WTC11 (cell line): ENCODE data around the gene FANCC. TPM values are rescaled to one million over a fixed set of nuclear protein-coding genes. Genes with fewer than 3 reads are reported as not detected.

Source experiments
- ATAC-seq: fragments of 200-7000 bp; cut with Tn5 transposase; 2 replicates; pipeline ENCODE4 v1.10.0; 2021; ENCODE audit warnings: mild to moderate bottlenecking, moderate library complexity
- CTCF ChIA-PET: fragments of 300-600 bp; sonication (Branson Sonifier 250); formaldehyde crosslinking; loops from one replicate; lab custom pipeline; 2021; ENCODE audit warnings: antibody characterized with exemption; lab: Charles Lee
- POLR2A ChIA-PET: fragments of 350-600 bp; sonication (Branson Sonifier 250); formaldehyde crosslinking; loops from one replicate; lab custom pipeline; 2021; ENCODE audit warnings: antibody characterized with exemption; lab: Charles Lee
- DNase-seq: peaks from one replicate; pipeline ENCODE4 v3.0.0; 2021; ENCODE audit warnings: low spot score
- H3K27ac Mint-ChIP-seq: 2 replicates; pipeline ENCODE4 v1.8.0; 2021; ENCODE audit warnings: mixed read lengths
- H3K27me3 Mint-ChIP-seq: 2 replicates; pipeline ENCODE4 v1.8.0; 2021; ENCODE audit warnings: low read depth, mild to moderate bottlenecking, moderate library complexity, mixed read lengths
- H3K36me3 Mint-ChIP-seq: 2 replicates; pipeline ENCODE4 v1.8.0; 2021; ENCODE audit warnings: mixed read lengths
- H3K4me1 Mint-ChIP-seq: 2 replicates; pipeline ENCODE4 v1.8.0; 2022; ENCODE audit warnings: mixed read lengths
- H3K4me3 Mint-ChIP-seq: 2 replicates; pipeline ENCODE4 v1.8.0; 2021; ENCODE audit warnings: mild to moderate bottlenecking, moderate library complexity, mixed read lengths
- H3K9me3 Mint-ChIP-seq: 2 replicates; pipeline ENCODE4 v1.8.0; 2021; ENCODE audit warnings: mixed read lengths
- CBFB ChIP-seq: sonication (generic); formaldehyde crosslinking; IDR thresholded peaks from 2 replicates; pipeline ENCODE4 v1.8.1; 2022; ENCODE audit warnings: mild to moderate bottlenecking, low read depth, missing genetic modification reagents
- CREM ChIP-seq: sonication (generic); formaldehyde crosslinking; IDR thresholded peaks from 2 replicates; pipeline ENCODE4 v1.8.1; 2022; ENCODE audit warnings: mild to moderate bottlenecking, missing genetic modification reagents, moderate library complexity
- CTCF ChIP-seq: fragments of 200-600 bp; IDR thresholded peaks from 2 replicates; pipeline ENCODE4 v1.8.0; 2022; ENCODE audit warnings: antibody characterized with exemption
- ERG ChIP-seq: fragments of 250-450 bp; sonication (Bioruptor Pico); IDR thresholded peaks from 2 replicates; pipeline ENCODE4 v1.8.0; 2021; ENCODE audit warnings: mild to moderate bottlenecking
- ESRRA ChIP-seq: sonication (generic); formaldehyde crosslinking; IDR thresholded peaks from 2 replicates; pipeline ENCODE4 v1.8.1; 2022; ENCODE audit warnings: mild to moderate bottlenecking, missing genetic modification reagents, borderline replicate concordance
- ETV6 ChIP-seq: sonication (generic); formaldehyde crosslinking; IDR thresholded peaks from 2 replicates; pipeline ENCODE4 v1.8.1; 2022; ENCODE audit warnings: mild to moderate bottlenecking, missing genetic modification reagents
- FOXK1 ChIP-seq: sonication (generic); formaldehyde crosslinking; IDR thresholded peaks from 2 replicates; pipeline ENCODE4 v1.8.0; 2022; ENCODE audit warnings: mild to moderate bottlenecking, moderate library complexity, missing genetic modification reagents
- MAX ChIP-seq: sonication (generic); formaldehyde crosslinking; IDR thresholded peaks from 2 replicates; pipeline ENCODE4 v1.8.0; 2022; ENCODE audit warnings: mild to moderate bottlenecking, missing genetic modification reagents
- PREB ChIP-seq: sonication (generic); formaldehyde crosslinking; IDR thresholded peaks from 2 replicates; pipeline ENCODE4 v1.8.1; 2022; ENCODE audit warnings: mild to moderate bottlenecking, missing genetic modification reagents, moderate library complexity, borderline replicate concordance
- TEAD1 ChIP-seq: sonication (generic); formaldehyde crosslinking; IDR thresholded peaks from 2 replicates; pipeline ENCODE4 v1.8.0; 2022; ENCODE audit warnings: mild to moderate bottlenecking, missing genetic modification reagents
- ZBTB21 ChIP-seq: sonication (generic); formaldehyde crosslinking; IDR thresholded peaks from 2 replicates; pipeline ENCODE4 v1.8.1; 2023; ENCODE audit warnings: mild to moderate bottlenecking, missing genetic modification reagents, borderline replicate concordance
- ZNF121 ChIP-seq: sonication (generic); formaldehyde crosslinking; IDR thresholded peaks from 2 replicates; pipeline ENCODE4 v1.8.0; 2023; ENCODE audit warnings: missing genetic modification reagents
- ZNF416 ChIP-seq: fragments of 250-450 bp; sonication (Bioruptor Pico); IDR thresholded peaks from 2 replicates; pipeline ENCODE4 v1.9.0; 2021; ENCODE audit warnings: mild to moderate bottlenecking, inconsistent platforms
- total RNA-seq: library from RNA; stranded (reverse); gene quantifications from 3 replicates; pipeline ENCODE4 v1.2.3, GENCODE V29; 2021
- TF ChIP-seq, protein P1 (sequence below): sonication (generic); formaldehyde crosslinking; IDR thresholded peaks from 2 replicates; pipeline ENCODE4 v1.8.0; 2022; ENCODE audit warnings: missing genetic modification reagents

Gene FANCC
- total RNA-seq, 1 experiment from 2014 or later, result 10.9 TPM

DNA sequence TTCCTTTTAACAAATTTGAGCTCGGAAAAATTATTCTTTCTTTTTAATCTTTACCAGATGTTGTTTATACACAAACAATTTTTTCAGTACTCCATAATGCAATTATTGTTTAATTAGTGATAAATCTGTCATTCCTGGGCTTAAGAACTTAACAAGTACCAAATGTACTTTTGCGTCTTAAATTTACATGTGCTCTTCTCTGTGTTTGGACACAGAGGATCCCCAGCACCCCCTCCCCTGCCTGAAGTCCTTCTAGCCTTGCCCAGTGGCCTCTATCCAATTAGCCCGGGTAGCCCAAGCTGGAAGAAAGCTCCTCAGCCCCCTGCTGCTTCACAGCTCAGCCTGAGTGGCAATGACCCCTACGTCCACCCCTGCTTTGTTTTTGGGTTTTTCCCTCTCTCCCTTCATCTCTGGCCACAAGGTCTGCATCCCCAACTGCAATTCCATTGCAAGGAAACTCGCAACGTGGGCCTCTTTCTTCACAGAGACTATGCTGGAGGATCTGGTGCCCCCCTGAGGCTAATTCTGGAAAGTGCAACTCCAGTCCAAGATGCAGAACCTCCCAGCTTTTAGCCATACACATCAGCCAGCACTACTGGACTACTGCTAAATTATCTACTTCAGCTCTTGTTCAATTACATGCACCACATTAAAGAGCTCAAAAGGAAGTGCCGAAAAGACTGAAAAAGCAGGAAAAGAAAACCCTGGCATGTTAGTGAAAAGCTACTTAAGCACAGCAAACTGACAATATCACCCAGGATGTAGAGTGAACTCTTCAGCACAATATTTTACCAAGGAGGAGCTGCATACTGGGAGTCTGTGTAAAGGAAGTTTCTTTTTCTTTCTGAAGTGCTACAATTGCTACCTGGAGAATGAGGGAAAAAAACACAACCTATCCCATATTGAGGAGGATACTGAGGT lies 186.2 kb downstream of the FANCC start:
- Mint-ChIP-seq H3K36me3 (no peaks in the 10 kb centered on the region), H3K27ac (peak overlapping the region; percentile 42), H3K4me1 (peaks cover 68% of the 10 kb centered on the region), H3K9me3 (no peaks in the 10 kb centered on the region), H3K27me3 (no peaks in the 10 kb centered on the region), H3K4me3 (peak overlapping the region; percentile 58)
- peak; percentile 75 for DNase-seq
- CTCF ChIA-PET, result interaction anchor here (0.6 to 8.7 kb wide), 53 partner anchors 9 to 630 kb away, joined by 3 to 128 read pairs (median 4); partner anchors contain the start of genes AOPEP, FBP1 and PCAT7
- POLR2A ChIA-PET, result no interaction called here
- peak; percentile 54 for ATAC-seq
- TF ChIP-seq, protein P1, sequence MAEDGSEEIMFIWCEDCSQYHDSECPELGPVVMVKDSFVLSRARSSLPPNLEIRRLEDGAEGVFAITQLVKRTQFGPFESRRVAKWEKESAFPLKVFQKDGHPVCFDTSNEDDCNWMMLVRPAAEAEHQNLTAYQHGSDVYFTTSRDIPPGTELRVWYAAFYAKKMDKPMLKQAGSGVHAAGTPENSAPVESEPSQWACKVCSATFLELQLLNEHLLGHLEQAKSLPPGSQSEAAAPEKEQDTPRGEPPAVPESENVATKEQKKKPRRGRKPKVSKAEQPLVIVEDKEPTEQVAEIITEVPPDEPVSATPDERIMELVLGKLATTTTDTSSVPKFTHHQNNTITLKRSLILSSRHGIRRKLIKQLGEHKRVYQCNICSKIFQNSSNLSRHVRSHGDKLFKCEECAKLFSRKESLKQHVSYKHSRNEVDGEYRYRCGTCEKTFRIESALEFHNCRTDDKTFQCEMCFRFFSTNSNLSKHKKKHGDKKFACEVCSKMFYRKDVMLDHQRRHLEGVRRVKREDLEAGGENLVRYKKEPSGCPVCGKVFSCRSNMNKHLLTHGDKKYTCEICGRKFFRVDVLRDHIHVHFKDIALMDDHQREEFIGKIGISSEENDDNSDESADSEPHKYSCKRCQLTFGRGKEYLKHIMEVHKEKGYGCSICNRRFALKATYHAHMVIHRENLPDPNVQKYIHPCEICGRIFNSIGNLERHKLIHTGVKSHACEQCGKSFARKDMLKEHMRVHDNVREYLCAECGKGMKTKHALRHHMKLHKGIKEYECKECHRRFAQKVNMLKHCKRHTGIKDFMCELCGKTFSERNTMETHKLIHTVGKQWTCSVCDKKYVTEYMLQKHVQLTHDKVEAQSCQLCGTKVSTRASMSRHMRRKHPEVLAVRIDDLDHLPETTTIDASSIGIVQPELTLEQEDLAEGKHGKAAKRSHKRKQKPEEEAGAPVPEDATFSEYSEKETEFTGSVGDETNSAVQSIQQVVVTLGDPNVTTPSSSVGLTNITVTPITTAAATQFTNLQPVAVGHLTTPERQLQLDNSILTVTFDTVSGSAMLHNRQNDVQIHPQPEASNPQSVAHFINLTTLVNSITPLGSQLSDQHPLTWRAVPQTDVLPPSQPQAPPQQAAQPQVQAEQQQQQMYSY (CRISPR knock-in tag), result peak; percentile 45; the same call in 1 of the 2 replicates
- 0 out of 2 replicates have a peak, but pooled peaks have one; percentile 23 for TF ChIP-seq ZNF121 (CRISPR knock-in tag)
- no peak for TF ChIP-seq ZNF416 (CRISPR knock-in tag)
- no peak for TF ChIP-seq ERG (CRISPR knock-in tag)
- peak; percentile 61 for TF ChIP-seq CTCF
- no peak for TF ChIP-seq ZBTB21
- TF ChIP-seq MAX (CRISPR knock-in tag), result peak; percentile 51; the same call in 1 of the 2 replicates

GRCh38 chr9:95130484-95130883 lies 187.0 kb downstream of the FANCC start:
- ChIA-PET CTCF (interaction anchor here (0.6 to 8.7 kb wide), 44 partner anchors 8 to 602 kb away, joined by 3 to 128 read pairs (median 6); partner anchors contain the start of genes AOPEP and FBP1), POLR2A (no interaction called here)
- ATAC-seq (peak; percentile 8; the same call in 1 of the 2 replicates), DNase-seq (peak; percentile 36)
- peak; percentile 56; the same call in 1 of the 2 replicates for TF ChIP-seq FOXK1
- TF ChIP-seq CREM, result no peak
- no peak for TF ChIP-seq CBFB (CRISPR knock-in tag)
- TF ChIP-seq TEAD1 (CRISPR knock-in tag), result peak; percentile 34; the same call in 1 of the 2 replicates
- no peak for TF ChIP-seq PREB (CRISPR knock-in tag)
- TF ChIP-seq ESRRA (CRISPR knock-in tag), result no peak
- TF ChIP-seq, protein P1 (CRISPR knock-in tag), result peak; percentile 88
- TF ChIP-seq ETV6 (CRISPR knock-in tag), result peak; percentile 27; the same call in 1 of the 2 replicates
- Mint-ChIP-seq H3K9me3 (no peaks in the 10 kb centered on the region), H3K4me3 (peak overlapping the region; percentile 58), H3K36me3 (no peaks in the 10 kb centered on the region), H3K4me1 (peaks cover 73% of the 10 kb centered on the region), H3K27me3 (no peaks in the 10 kb centered on the region), H3K27ac (peak overlapping the region; percentile 42)
